HepG2 (cell line): Measurements from ENCODE around the gene KLHL33. TPM values are rescaled to one million over a fixed set of nuclear protein-coding genes. Genes with fewer than 3 reads are reported as not detected.

Experiments used
- CBX1 ChIP-seq: IDR thresholded peaks from one replicate; pipeline ENCODE4 v1.6.1; 2016; ENCODE audit warnings: antibody characterized with exemption, low read depth
- FIP1L1 ChIP-seq: fragments of 200-400 bp; formaldehyde crosslinking; IDR thresholded peaks from 2 replicates; pipeline ENCODE4 v1.6.1; 2018; ENCODE audit warnings: low read depth, mild to moderate bottlenecking, low read length, moderate library complexity, borderline replicate concordance; ENCODE audit not compliant: insufficient read depth
- FOSL1 ChIP-seq: sonication (generic); formaldehyde crosslinking; IDR thresholded peaks from 2 replicates; pipeline ENCODE4 v1.9.0; 2021; ENCODE audit warnings: missing genetic modification reagents, borderline replicate concordance
- FOXC1 ChIP-seq: sonication (generic); formaldehyde crosslinking; IDR thresholded peaks from 2 replicates; pipeline ENCODE4 v1.8.0; 2022; ENCODE audit warnings: mild to moderate bottlenecking, missing genetic modification reagents, borderline replicate concordance
- HNF1A ChIP-seq, 2 experiments: sonication (generic) in 1 of 2; formaldehyde crosslinking in 1 of 2; IDR thresholded peaks; 2 replicates each; pipeline versions ENCODE4 v1.4.0 to v1.6.1; 2016 to 2020; ENCODE audit warnings: borderline replicate concordance in 1 of 2, low read depth in 1 of 2, mild to moderate bottlenecking in 1 of 2, missing genetic modification reagents in 1 of 2
- HOMEZ ChIP-seq: IDR thresholded peaks from 2 replicates; pipeline ENCODE4 v1.6.1; 2016; ENCODE audit warnings: low read depth
- KLF16 ChIP-seq, 2 experiments: sonication (generic) in 1 of 2; formaldehyde crosslinking in 1 of 2; IDR thresholded peaks; 2 replicates each; pipeline versions ENCODE4 v1.6.1 to v1.8.0; 2016 to 2023; ENCODE audit warnings: missing genetic modification reagents in 2 of 2, missing compliant biosample characterization in 1 of 2
- MEF2D ChIP-seq: sonication (generic); formaldehyde crosslinking; IDR thresholded peaks from 2 replicates; pipeline ENCODE4 v1.5.1; 2020; ENCODE audit warnings: mild to moderate bottlenecking, missing genetic modification reagents
- PTBP1 ChIP-seq: fragments of 200-400 bp; formaldehyde crosslinking; IDR thresholded peaks from 2 replicates; pipeline ENCODE4 v1.6.1; 2018; ENCODE audit warnings: low read length, low read depth; ENCODE audit not compliant: poor library complexity, severe bottlenecking
- SIN3B ChIP-seq: fragments of 150-350 bp; IDR thresholded peaks from 2 replicates; pipeline ENCODE4 v1.6.1; 2014; ENCODE audit warnings: low read length
- SSRP1 ChIP-seq: IDR thresholded peaks from 2 replicates; pipeline ENCODE4 v1.6.1; 2016; ENCODE audit warnings: control low read depth
- ZBTB43 ChIP-seq: sonication (generic); formaldehyde crosslinking; conservative IDR thresholded peaks from 2 replicates; pipeline ENCODE4 v1.4.0; 2020; ENCODE audit warnings: missing genetic modification reagents
- ZMYM2 ChIP-seq: sonication (generic); formaldehyde crosslinking; IDR thresholded peaks from 2 replicates; pipeline ENCODE4 v1.8.0; 2022; ENCODE audit warnings: mild to moderate bottlenecking, missing genetic modification reagents
- ZNF3 ChIP-seq: IDR thresholded peaks from 2 replicates; pipeline ENCODE4 v1.7.0; 2017; ENCODE audit warnings: inconsistent platforms
- ZNF562 ChIP-seq: sonication (generic); formaldehyde crosslinking; IDR thresholded peaks from 2 replicates; pipeline ENCODE4 v1.8.0; 2022; ENCODE audit warnings: missing genetic modification reagents, borderline replicate concordance
- ZNF574 ChIP-seq: sonication (generic); formaldehyde crosslinking; IDR thresholded peaks from 2 replicates; pipeline ENCODE4 v1.4.0; 2020; ENCODE audit warnings: missing genetic modification reagents
- ZSCAN22 ChIP-seq: sonication (generic); formaldehyde crosslinking; IDR thresholded peaks from 2 replicates; pipeline ENCODE4 v1.4.0; 2020; ENCODE audit warnings: mild to moderate bottlenecking, missing genetic modification reagents
- polyA plus RNA-seq, 8 experiments: library from polyadenylated mRNA; depleted of rRNA in 3 of 8; stranded (reverse) in 7 of 8; unstranded in 1 of 8; fragments of >200 nt; fragmentation: Illumina TruSeq in 4 of 8; extraction: Trizol in 4 of 8; gene quantifications; 2 replicates each; pipeline versions ENCODE4 v1.2.1 to v1.2.3, GENCODE V29; 2011 to 2016; ENCODE audit warnings: low read depth in 4 of 8, missing spikeins in 1 of 8, mixed read lengths in 1 of 8; ENCODE audit not compliant: insufficient read depth in 1 of 8
- total RNA-seq, 5 experiments: library from RNA; depleted of rRNA; stranded (reverse); fragments of >200 nt; fragmentation: Illumina TruSeq; extraction: Trizol; gene quantifications; 2 replicates each; pipeline ENCODE4 v1.2.3, GENCODE V29; 2016; ENCODE audit warnings: low read depth in 1 of 5

KLHL33 gene
- total and polyA plus RNA-seq, 2 of the 13 experiments (the other 11 are each of a cell fraction or from before 2014, with no cell fraction given) = not detected

- peak; percentile 20; the same call in 1 of the 2 replicates for TF ChIP-seq HOMEZ (CRISPR knock-in tag)
- no peak for TF ChIP-seq ZMYM2 (CRISPR knock-in tag)
- peak; percentile 40; the same call in 1 of the 2 replicates for TF ChIP-seq SIN3B
- TF ChIP-seq FOSL1 (CRISPR knock-in tag) = no peak
- peak; percentile 79; the same call in 1 of the 2 replicates for TF ChIP-seq SSRP1 (CRISPR knock-in tag)
- TF ChIP-seq FIP1L1 = no peak
- TF ChIP-seq ZNF574 (CRISPR knock-in tag) = peak; percentile 79
- TF ChIP-seq ZSCAN22 (CRISPR knock-in tag) = no peak
- TF ChIP-seq ZNF562 (CRISPR knock-in tag) = no peak
- 0 out of 2 replicates have a peak, but pooled peaks have one; percentile 29 for TF ChIP-seq FOXC1 (CRISPR knock-in tag)
- TF ChIP-seq KLF16 (CRISPR knock-in tag; IDR thresholded peaks at IDR 0.05) = no peak
- TF ChIP-seq CBX1 = no peak
- peak; percentile 74 for TF ChIP-seq MEF2D
- no peak for TF ChIP-seq ZNF3 (CRISPR knock-in tag)
- peak; percentile 59 for TF ChIP-seq PTBP1
- no peak for TF ChIP-seq HNF1A (IDR thresholded peaks at IDR 0.05; ENCODE audit: low read depth)
- peak; percentile 70 for TF ChIP-seq HNF1A (CRISPR knock-in tag; IDR thresholded peaks at IDR 0.05; ENCODE audit: borderline replicate concordance)
- 0 out of 2 replicates have a peak, but pooled peaks have one; percentile 78 for TF ChIP-seq ZBTB43 (CRISPR knock-in tag)
Observed at GRCh38 chr14:20412876-20413743, 22.9 kb downstream of the KLHL33 start, which contains the start of gene TEP1 (continued).
